H1 (cell line): Measurements from ENCODE around the gene PDE3A. TPM values are rescaled to one million over a fixed set of nuclear protein-coding genes. Genes with fewer than 3 reads are reported as not detected.

Experiments used
- CTCF ChIA-PET: fragments of 300-600 bp; sonication (Branson Sonifier 250); formaldehyde crosslinking; loops from one replicate; lab custom pipeline; 2021; ENCODE audit not compliant: partially characterized antibody; lab: Charles Lee
- POLR2A ChIA-PET: fragments of 300-600 bp; sonication (Branson Sonifier 250); formaldehyde crosslinking; loops from one replicate; lab custom pipeline; 2021; ENCODE audit warnings: inconsistent platforms; ENCODE audit not compliant: partially characterized antibody; lab: Charles Lee
- DNase-seq, 2 experiments: peaks; one replicate each; pipeline versions ENCODE4 v3.0.0 to v3.0.0-alpha.2; 2010 to 2022; ENCODE audit warnings: low spot score in 2 of 2, low read depth in 1 of 2, mixed read lengths in 1 of 2
- FAIRE-seq: peaks from 2 replicates; lab custom pipeline; 2011; peaks lifted over from hg19 to GRCh38; lab: Jason Lieb, UNC
- H2AFZ ChIP-seq: 2 replicates; pipeline ENCODE4 v1.8.1; 2012; ENCODE audit warnings: low read length, inconsistent platforms
- H2AK5ac ChIP-seq: 2 replicates; pipeline ENCODE4 v1.6.1; 2013; ENCODE audit warnings: low read depth, low read length
- H2BK120ac ChIP-seq: replicated peaks from 2 replicates; pipeline ENCODE3; 2013; ENCODE audit warnings: low read depth, low read length, inconsistent platforms
- H2BK12ac ChIP-seq: 2 replicates; pipeline ENCODE4 v1.6.1; 2013; ENCODE audit warnings: low read depth, low read length
- H2BK15ac ChIP-seq: 2 replicates; pipeline ENCODE4 v1.6.1; 2013; ENCODE audit warnings: low read length
- H2BK20ac ChIP-seq: 2 replicates; pipeline ENCODE4 v1.6.1; 2013; ENCODE audit warnings: low read length
- H2BK5ac ChIP-seq: 2 replicates; pipeline ENCODE4 v1.6.1; 2013; ENCODE audit warnings: low read depth, low read length
- H3K14ac ChIP-seq: 2 replicates; pipeline ENCODE4 v1.6.1; 2013; ENCODE audit warnings: inconsistent platforms; ENCODE audit not compliant: insufficient read length
- H3K18ac ChIP-seq: 2 replicates; pipeline ENCODE4 v1.6.1; 2013; ENCODE audit warnings: low read length; ENCODE audit errors: extremely low read depth
- H3K23ac ChIP-seq: 2 replicates; pipeline ENCODE4 v1.6.1; 2013; ENCODE audit warnings: inconsistent platforms; ENCODE audit not compliant: insufficient read length
- H3K23me2 ChIP-seq: 2 replicates; pipeline ENCODE4 v1.6.1; 2013; ENCODE audit warnings: low read depth, low read length
- H3K27ac ChIP-seq: 2 replicates; pipeline ENCODE4 v1.6.1; 2011; ENCODE audit warnings: low read depth, low read length, inconsistent platforms
- H3K27me3 ChIP-seq, 4 experiments: replicated peaks in 1 of 4; 1 replicate in 1 of 4; 2 replicates in 3 of 4; pipeline versions ENCODE4 v1.6.1 to v1.8.1; 2011 to 2013; ENCODE audit warnings: low read length in 3 of 4, mild to moderate bottlenecking in 3 of 4, inconsistent platforms in 2 of 4, mixed read lengths in 2 of 4, moderate library complexity in 1 of 4; ENCODE audit not compliant: control insufficient read depth in 3 of 4, insufficient read depth in 3 of 4; ENCODE audit errors: extremely low read depth in 1 of 4
- H3K36me3 ChIP-seq, 4 experiments: 2 replicates each; pipeline versions ENCODE4 v1.6.1 to v1.8.1; 2011 to 2013; ENCODE audit warnings: mild to moderate bottlenecking in 4 of 4, low read length in 3 of 4, moderate library complexity in 2 of 4, control low read depth in 1 of 4, inconsistent platforms in 1 of 4; ENCODE audit not compliant: insufficient read depth in 4 of 4, control insufficient read depth in 2 of 4
- H3K4ac ChIP-seq: replicated peaks from 2 replicates; pipeline ENCODE3; 2013; ENCODE audit warnings: low read length, low read depth, mixed read lengths, inconsistent platforms; ENCODE audit not compliant: insufficient read length
- H3K4me1 ChIP-seq, 4 experiments: replicated peaks in 1 of 4; 1 replicate in 1 of 4; 2 replicates in 3 of 4; pipeline versions ENCODE4 v1.6.1 to v1.8.1; 2011 to 2013; ENCODE audit warnings: low read length in 3 of 4, inconsistent platforms in 2 of 4, mixed read lengths in 1 of 4; ENCODE audit not compliant: insufficient read depth in 4 of 4, control insufficient read depth in 3 of 4
- H3K4me2 ChIP-seq, 2 experiments: 2 replicates each; pipeline versions ENCODE4 v1.6.1 to v1.8.1; 2011 to 2013; ENCODE audit warnings: low read depth in 2 of 2, low read length in 2 of 2, control low read depth in 1 of 2, inconsistent platforms in 1 of 2, mild to moderate bottlenecking in 1 of 2; ENCODE audit not compliant: insufficient read depth in 1 of 2
- H3K4me3 ChIP-seq, 4 experiments: fragments of 200-600, 300-600 bp in 1 of 4; sonication (generic), shearing (Covaris generic), sonication (Bioruptor Twin) in 1 of 4; 2 replicates each; pipeline versions ENCODE4 v1.5.1 to v1.8.1; 2011 to 2016; ENCODE audit warnings: low read length in 4 of 4, low read depth in 3 of 4, control low read depth in 2 of 4, inconsistent platforms in 2 of 4, mild to moderate bottlenecking in 2 of 4, mixed read lengths in 1 of 4, moderate library complexity in 1 of 4; ENCODE audit not compliant: insufficient read depth in 2 of 4; ENCODE audit errors: extremely low read depth in 1 of 4
- H3K56ac ChIP-seq: replicated peaks from 2 replicates; pipeline ENCODE3; 2013; ENCODE audit warnings: low read depth, mild to moderate bottlenecking, mixed read lengths, low read length, inconsistent platforms; ENCODE audit not compliant: insufficient read length
- H3K79me1 ChIP-seq: 2 replicates; pipeline ENCODE4 v1.6.1; 2013; ENCODE audit warnings: low read depth, low read length, control low read depth
- H3K79me2 ChIP-seq, 2 experiments: 2 replicates each; pipeline versions ENCODE4 v1.6.1 to v1.8.1; 2012 to 2013; ENCODE audit warnings: low read length in 2 of 2, mild to moderate bottlenecking in 2 of 2, inconsistent platforms in 1 of 2; ENCODE audit not compliant: insufficient read depth in 2 of 2, control insufficient read depth in 1 of 2
- H3K9ac ChIP-seq, 4 experiments: replicated peaks in 1 of 4; 1 replicate in 1 of 4; 2 replicates in 3 of 4; pipeline versions ENCODE4 v1.6.1 to v1.8.1; 2011 to 2013; ENCODE audit warnings: low read depth in 3 of 4, low read length in 3 of 4, control low read depth in 2 of 4, mild to moderate bottlenecking in 2 of 4, moderate library complexity in 2 of 4, inconsistent platforms in 1 of 4; ENCODE audit errors: extremely low read depth in 1 of 4
- H3K9me3 ChIP-seq, 2 experiments: 2 replicates each; pipeline versions ENCODE4 v1.6.1 to v1.8.1; 2012 to 2013; ENCODE audit warnings: mild to moderate bottlenecking in 2 of 2, moderate library complexity in 2 of 2, control low read depth in 1 of 2, inconsistent platforms in 1 of 2, low read depth in 1 of 2, low read length in 1 of 2, mixed read lengths in 1 of 2; ENCODE audit not compliant: insufficient read depth in 2 of 2
- H4K20me1 ChIP-seq, 2 experiments: replicated peaks in 1 of 2; 2 replicates each; pipeline versions ENCODE3 to v1.8.1; 2011 to 2013; ENCODE audit warnings: inconsistent platforms in 2 of 2, low read length in 2 of 2, mild to moderate bottlenecking in 1 of 2; ENCODE audit not compliant: insufficient read depth in 2 of 2, control insufficient read depth in 1 of 2
- H4K5ac ChIP-seq: 2 replicates; pipeline ENCODE4 v1.6.1; 2013; ENCODE audit warnings: low read length, low read depth, mixed read lengths, inconsistent platforms; ENCODE audit not compliant: insufficient read length
- H4K8ac ChIP-seq: 2 replicates; pipeline ENCODE4 v1.8.0; 2013; ENCODE audit warnings: mild to moderate bottlenecking, moderate library complexity, low read length, inconsistent platforms; ENCODE audit not compliant: insufficient read depth; ENCODE audit errors: extremely low read depth
- H4K91ac ChIP-seq: replicated peaks from 2 replicates; pipeline ENCODE3; 2013; ENCODE audit warnings: low read length, mixed read lengths, inconsistent platforms; ENCODE audit not compliant: insufficient read length
- RXRA ChIP-seq: IDR thresholded peaks from 2 replicates; pipeline ENCODE4 v1.6.1; 2011; ENCODE audit warnings: low read depth, mild to moderate bottlenecking, low read length, moderate library complexity; ENCODE audit not compliant: insufficient read depth
- SAP30 ChIP-seq: fragments of 300-600 bp; sonication (generic); IDR thresholded peaks from 2 replicates; pipeline ENCODE4 v1.7.1; 2012; ENCODE audit warnings: low read length, moderate library complexity, mild to moderate bottlenecking, inconsistent platforms; ENCODE audit not compliant: insufficient read depth, insufficient replicate concordance
- SIN3A ChIP-seq, 2 experiments: IDR thresholded peaks in 1 of 2; conservative IDR thresholded peaks in 1 of 2; 2 replicates each; pipeline ENCODE4 v1.6.1; 2011 to 2012; ENCODE audit warnings: low read length in 2 of 2, improper control_type of control experiment in 1 of 2, low read depth in 1 of 2, mild to moderate bottlenecking in 1 of 2
- WGBS, 2 experiments: shearing (Covaris generic) in 1 of 2; methylation state at CpG; one replicate each; pipeline versions ENCODE4 v1.1.6 to v1.1.7; 2013 to 2015; ENCODE audit warnings: low lambda C conversion rate in 2 of 2, mixed read lengths in 2 of 2, inconsistent platforms in 1 of 2, low coverage in 1 of 2, missing lambda C conversion rate in 1 of 2; ENCODE audit not compliant: insufficient replicate concordance in 2 of 2, insufficient coverage in 1 of 2, insufficient read length in 1 of 2; ENCODE audit errors: extremely low coverage in 1 of 2, missing lambda C conversion rate in 1 of 2; 5-methylcytosine and 5-hydroxymethylcytosine counted together
- polyA plus RNA-seq, 7 experiments: library from polyadenylated mRNA; depleted of rRNA in 3 of 7; stranded (reverse) in 5 of 7; unstranded in 2 of 7; fragments of >200 nt in 5 of 7; fragments of 200-250 nt in 2 of 7; gene quantifications; 1 replicate in 5 of 7; 2 replicates in 1 of 7; 4 replicates in 1 of 7; pipeline versions ENCODE4 v1.2.1 to v1.2.3, GENCODE V29; 2011 to 2013; ENCODE audit warnings: missing spikeins in 2 of 7, mixed read lengths in 2 of 7
- total RNA-seq: library from RNA; stranded (reverse); fragmentation: NEBNext Ultra II Directional; extraction: Animal tissue kit (Norgen Biotek cat#: 25700); gene quantifications from 2 replicates; pipeline ENCODE4 v1.2.1, GENCODE V29; 2021
- TF ChIP-seq, protein P1 (sequence below): IDR thresholded peaks from 2 replicates; pipeline ENCODE4 v1.6.1; 2011; ENCODE audit warnings: low read length, improper control_type of control experiment
- TF ChIP-seq, protein P2 (sequence below): IDR thresholded peaks from 2 replicates; pipeline ENCODE4 v1.6.1; 2012; ENCODE audit warnings: inconsistent platforms

PDE3A gene
- total and polyA plus RNA-seq, 2 of the 8 experiments (the other 6 are each of a cell fraction or from before 2014, with no cell fraction given) = 1.4 to 3.4 TPM

DNA sequence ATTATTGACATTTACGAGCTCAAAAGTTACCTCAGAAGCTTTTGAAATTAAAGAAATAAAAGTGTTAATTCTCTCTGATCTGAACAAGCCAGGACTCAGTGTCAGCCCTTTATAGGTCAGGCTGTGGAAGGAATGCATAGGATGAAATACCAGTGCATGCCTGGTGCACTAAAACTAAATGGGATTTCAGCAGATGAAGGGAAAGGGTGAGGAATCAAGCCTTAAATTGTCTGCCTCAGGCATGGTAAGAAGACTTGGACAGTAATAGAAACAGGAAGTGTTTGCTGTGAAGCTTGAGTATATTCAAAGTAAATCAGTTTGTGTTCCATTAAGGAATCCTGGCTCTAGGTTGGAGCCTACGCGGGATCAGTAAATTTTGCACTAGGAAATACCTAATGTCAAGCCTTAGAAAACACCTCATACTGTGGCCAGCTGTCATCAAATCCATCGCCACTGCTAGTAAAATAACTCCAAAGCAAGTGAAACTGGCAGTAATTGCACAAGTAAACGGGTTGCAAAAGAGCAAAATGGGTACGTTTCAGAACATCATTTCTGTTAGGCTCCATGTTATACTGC lies 76.3 kb downstream of the PDE3A start:
- TF ChIP-seq, protein P1, sequence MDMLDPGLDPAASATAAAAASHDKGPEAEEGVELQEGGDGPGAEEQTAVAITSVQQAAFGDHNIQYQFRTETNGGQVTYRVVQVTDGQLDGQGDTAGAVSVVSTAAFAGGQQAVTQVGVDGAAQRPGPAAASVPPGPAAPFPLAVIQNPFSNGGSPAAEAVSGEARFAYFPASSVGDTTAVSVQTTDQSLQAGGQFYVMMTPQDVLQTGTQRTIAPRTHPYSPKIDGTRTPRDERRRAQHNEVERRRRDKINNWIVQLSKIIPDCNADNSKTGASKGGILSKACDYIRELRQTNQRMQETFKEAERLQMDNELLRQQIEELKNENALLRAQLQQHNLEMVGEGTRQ = no peak
- TF ChIP-seq SAP30 (no peak), RXRA (no peak), SIN3A (conservative IDR thresholded peaks at IDR 0.05 in 1 of 2, IDR thresholded peaks at IDR 0.05 in 1 of 2; ENCODE audit: low read depth in 1 of 2, low read length in 2 of 2) (no peak)
- TF ChIP-seq, protein P2, sequence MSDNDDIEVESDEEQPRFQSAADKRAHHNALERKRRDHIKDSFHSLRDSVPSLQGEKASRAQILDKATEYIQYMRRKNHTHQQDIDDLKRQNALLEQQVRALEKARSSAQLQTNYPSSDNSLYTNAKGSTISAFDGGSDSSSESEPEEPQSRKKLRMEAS = no peak
- DNase-seq = no peak
- Histone ChIP-seq H3K27ac (no peak overlapping the region), H3K56ac (no peak overlapping the region), H3K4ac (no peak overlapping the region), H2AK5ac (no peak overlapping the region), H4K5ac (no peak overlapping the region), H3K14ac (no peak overlapping the region), H3K36me3 (no peaks in the 10 kb centered on the region), H2BK15ac (0 out of 2 replicates have a peak overlapping the region, but pooled peaks have one; percentile 21), H3K9me3 (no peaks in the 10 kb centered on the region), H3K4me3 (no peak overlapping the region), H4K20me1 (no peaks in the 10 kb centered on the region), H3K23me2 (no peaks in the 10 kb centered on the region), H3K23ac (no peak overlapping the region), H2BK12ac (no peak overlapping the region), H3K27me3 (no peaks in the 10 kb centered on the region), H3K79me1 (no peaks in the 10 kb centered on the region), H4K91ac (peak overlapping the region; percentile 10), H4K8ac (no peak overlapping the region), H3K18ac (no peak overlapping the region), H2BK20ac (no peak overlapping the region), H3K79me2 (no peaks in the 10 kb centered on the region), H2BK5ac (no peak overlapping the region), H3K4me1 (peaks cover 0 to 14% (median 7%) of the 10 kb centered on the region in 4 experiments; a peak in 4 of 7 replicates), H3K4me2 (no peak overlapping the region), H3K9ac (no peak overlapping the region), H2BK120ac (no peak overlapping the region), H2AFZ (no peak overlapping the region)
- ChIA-PET CTCF (interaction anchor here (1.3 to 1.4 kb wide), 2 partner anchors 20 to 105 kb away, joined by 3 to 4 read pairs; no protein-coding TSS in a partner anchor), POLR2A (no interaction called here)
- WGBS, 2 experiments = 87% methylated on average over 6 of the region's 6 CpGs; no CpG with 5 or more reads in 1 of the 2 experiments
- peak; percentile 13 for FAIRE-seq
